SK-N-SH treated with all-trans-retinoic acid at 6 μM for 48 hours (cell line): Measurements from ENCODE around the gene CHST11.

Experiments
- ATAC-seq: fragments of 200-7000 bp; cut with Tn5 transposase; 3 replicates; pipeline ENCODE4 v1.9.1; 2020; ENCODE audit warnings: mild to moderate bottlenecking, moderate library complexity
- ARNTL ChIP-seq: fragments of 450-650 bp; formaldehyde crosslinking; IDR thresholded peaks from 2 replicates; pipeline ENCODE4 v1.5.0; 2020; ENCODE audit warnings: low read depth, mild to moderate bottlenecking, moderate library complexity, borderline replicate concordance
- BACH2 ChIP-seq: fragments of 250-450 bp; sonication (Bioruptor Pico); IDR thresholded peaks from 2 replicates; pipeline ENCODE4 v1.9.0; 2021; ENCODE audit warnings: mild to moderate bottlenecking, borderline replicate concordance
- CSDC2 ChIP-seq: fragments of 250-450 bp; sonication (Bioruptor Pico); IDR thresholded peaks from 2 replicates; pipeline ENCODE4 v1.5.0; 2020; ENCODE audit warnings: mild to moderate bottlenecking, moderate library complexity
- ESRRG ChIP-seq: fragments of 250-450 bp; sonication (Bioruptor Pico); IDR thresholded peaks from 2 replicates; pipeline ENCODE4 v1.6.1; 2021; ENCODE audit warnings: mild to moderate bottlenecking
- GLIS3 ChIP-seq: fragments of 250-450 bp; sonication (Bioruptor Pico); IDR thresholded peaks from 2 replicates; pipeline ENCODE4 v1.5.0; 2020; ENCODE audit warnings: mild to moderate bottlenecking, moderate library complexity
- ISL1 ChIP-seq: fragments of 250-450 bp; sonication (Bioruptor Pico); IDR thresholded peaks from 2 replicates; pipeline ENCODE4 v2.1.2; 2022; ENCODE audit warnings: mild to moderate bottlenecking, moderate library complexity
- OSR1 ChIP-seq: fragments of 250-450 bp; sonication (Bioruptor Pico); IDR thresholded peaks from 2 replicates; pipeline ENCODE4 v1.8.0; 2022; ENCODE audit warnings: moderate library complexity, mild to moderate bottlenecking, inconsistent platforms
- POU6F1 ChIP-seq: fragments of 250-450 bp; sonication (Bioruptor Pico); IDR thresholded peaks from 2 replicates; pipeline ENCODE4 v1.8.0; 2021; ENCODE audit warnings: low read depth, mild to moderate bottlenecking, moderate library complexity, borderline replicate concordance
- PPARA ChIP-seq: fragments of 250-450 bp; sonication (Bioruptor Pico); IDR thresholded peaks from 2 replicates; pipeline ENCODE4 v1.5.0; 2020; ENCODE audit warnings: mild to moderate bottlenecking, borderline replicate concordance
- RARB ChIP-seq: fragments of 250-450 bp; sonication (Bioruptor Pico); IDR thresholded peaks from 2 replicates; pipeline ENCODE4 v1.8.0; 2021; ENCODE audit warnings: mild to moderate bottlenecking, moderate library complexity
- SNAI2 ChIP-seq: fragments of 250-450 bp; sonication (Bioruptor Pico); IDR thresholded peaks from 2 replicates; pipeline ENCODE4 v1.5.0; 2020; ENCODE audit warnings: mild to moderate bottlenecking, moderate library complexity
- TCF4 ChIP-seq: fragments of 250-450 bp; sonication (Bioruptor Pico); IDR thresholded peaks from 2 replicates; pipeline ENCODE4 v1.8.0; 2021; ENCODE audit warnings: mild to moderate bottlenecking, moderate library complexity, borderline replicate concordance
- ZC3H10 ChIP-seq: fragments of 250-450 bp; sonication (Bioruptor Pico); IDR thresholded peaks from 2 replicates; pipeline ENCODE4 v1.5.1; 2021; ENCODE audit warnings: mild to moderate bottlenecking, moderate library complexity
- ZFP3 ChIP-seq: fragments of 250-450 bp; sonication (Bioruptor Pico); IDR thresholded peaks from 2 replicates; pipeline ENCODE4 v1.5.0; 2020; ENCODE audit warnings: mild to moderate bottlenecking, moderate library complexity
- ZFP30 ChIP-seq: fragments of 450-650 bp; formaldehyde crosslinking; IDR thresholded peaks from 2 replicates; pipeline ENCODE4 v1.5.0; 2022; ENCODE audit warnings: mild to moderate bottlenecking, moderate library complexity
- ZNF565 ChIP-seq: fragments of 450-650 bp; formaldehyde crosslinking; conservative IDR thresholded peaks from 2 replicates; pipeline ENCODE4 v1.5.0; 2020; ENCODE audit warnings: low read depth, mild to moderate bottlenecking, moderate library complexity
- ZNF70 ChIP-seq: fragments of 450-650 bp; formaldehyde crosslinking; IDR thresholded peaks from 2 replicates; pipeline ENCODE4 v1.5.0; 2020; ENCODE audit warnings: mild to moderate bottlenecking, moderate library complexity
- ZNF8 ChIP-seq: fragments of 450-650 bp; formaldehyde crosslinking; IDR thresholded peaks from 2 replicates; pipeline ENCODE4 v1.5.0; 2020; ENCODE audit warnings: mild to moderate bottlenecking, moderate library complexity
- TF ChIP-seq, protein P1 (sequence below): fragments of 250-450 bp; sonication (Bioruptor Pico); IDR thresholded peaks from 2 replicates; pipeline ENCODE4 v1.5.0; 2020; ENCODE audit warnings: mild to moderate bottlenecking, moderate library complexity
- TF ChIP-seq, protein P2 (sequence below): fragments of 250-450 bp; sonication (Bioruptor Pico); IDR thresholded peaks from 2 replicates; pipeline ENCODE4 v1.8.0; 2020; ENCODE audit warnings: mild to moderate bottlenecking, moderate library complexity, borderline replicate concordance
- TF ChIP-seq, protein P3 (sequence below): fragments of 250-450 bp; sonication (Bioruptor Pico); IDR thresholded peaks from 2 replicates; pipeline ENCODE4 v1.5.1; 2021; ENCODE audit warnings: mild to moderate bottlenecking, moderate library complexity
- TF ChIP-seq, protein P4 (sequence below): fragments of 250-450 bp; sonication (Bioruptor Pico); IDR thresholded peaks from 2 replicates; pipeline ENCODE4 v1.5.1; 2020; ENCODE audit warnings: low read depth, mild to moderate bottlenecking, moderate library complexity

Gene CHST11

GRCh38 chr12:104752881-104753280 lies 296.1 kb downstream of the CHST11 start:
- no peak for ATAC-seq
- TF ChIP-seq ARNTL (CRISPR knock-in tag) (no peak), OSR1 (CRISPR knock-in tag) (no peak), ZNF70 (CRISPR knock-in tag) (no peak), SNAI2 (CRISPR knock-in tag) (no peak), GLIS3 (CRISPR knock-in tag) (no peak), PPARA (CRISPR knock-in tag) (no peak), ZC3H10 (CRISPR knock-in tag) (no peak), RARB (no peak), ISL1 (CRISPR knock-in tag) (no peak), TCF4 (CRISPR knock-in tag) (no peak), ZNF565 (CRISPR knock-in tag) (no peak), ZFP30 (no peak), BACH2 (CRISPR knock-in tag) (no peak), ZFP3 (CRISPR knock-in tag) (no peak)
- TF ChIP-seq, protein P1, sequence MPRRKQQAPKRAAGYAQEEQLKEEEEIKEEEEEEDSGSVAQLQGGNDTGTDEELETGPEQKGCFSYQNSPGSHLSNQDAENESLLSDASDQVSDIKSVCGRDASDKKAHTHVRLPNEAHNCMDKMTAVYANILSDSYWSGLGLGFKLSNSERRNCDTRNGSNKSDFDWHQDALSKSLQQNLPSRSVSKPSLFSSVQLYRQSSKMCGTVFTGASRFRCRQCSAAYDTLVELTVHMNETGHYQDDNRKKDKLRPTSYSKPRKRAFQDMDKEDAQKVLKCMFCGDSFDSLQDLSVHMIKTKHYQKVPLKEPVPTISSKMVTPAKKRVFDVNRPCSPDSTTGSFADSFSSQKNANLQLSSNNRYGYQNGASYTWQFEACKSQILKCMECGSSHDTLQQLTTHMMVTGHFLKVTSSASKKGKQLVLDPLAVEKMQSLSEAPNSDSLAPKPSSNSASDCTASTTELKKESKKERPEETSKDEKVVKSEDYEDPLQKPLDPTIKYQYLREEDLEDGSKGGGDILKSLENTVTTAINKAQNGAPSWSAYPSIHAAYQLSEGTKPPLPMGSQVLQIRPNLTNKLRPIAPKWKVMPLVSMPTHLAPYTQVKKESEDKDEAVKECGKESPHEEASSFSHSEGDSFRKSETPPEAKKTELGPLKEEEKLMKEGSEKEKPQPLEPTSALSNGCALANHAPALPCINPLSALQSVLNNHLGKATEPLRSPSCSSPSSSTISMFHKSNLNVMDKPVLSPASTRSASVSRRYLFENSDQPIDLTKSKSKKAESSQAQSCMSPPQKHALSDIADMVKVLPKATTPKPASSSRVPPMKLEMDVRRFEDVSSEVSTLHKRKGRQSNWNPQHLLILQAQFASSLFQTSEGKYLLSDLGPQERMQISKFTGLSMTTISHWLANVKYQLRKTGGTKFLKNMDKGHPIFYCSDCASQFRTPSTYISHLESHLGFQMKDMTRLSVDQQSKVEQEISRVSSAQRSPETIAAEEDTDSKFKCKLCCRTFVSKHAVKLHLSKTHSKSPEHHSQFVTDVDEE (CRISPR knock-in tag) = no peak
- TF ChIP-seq, protein P2, sequence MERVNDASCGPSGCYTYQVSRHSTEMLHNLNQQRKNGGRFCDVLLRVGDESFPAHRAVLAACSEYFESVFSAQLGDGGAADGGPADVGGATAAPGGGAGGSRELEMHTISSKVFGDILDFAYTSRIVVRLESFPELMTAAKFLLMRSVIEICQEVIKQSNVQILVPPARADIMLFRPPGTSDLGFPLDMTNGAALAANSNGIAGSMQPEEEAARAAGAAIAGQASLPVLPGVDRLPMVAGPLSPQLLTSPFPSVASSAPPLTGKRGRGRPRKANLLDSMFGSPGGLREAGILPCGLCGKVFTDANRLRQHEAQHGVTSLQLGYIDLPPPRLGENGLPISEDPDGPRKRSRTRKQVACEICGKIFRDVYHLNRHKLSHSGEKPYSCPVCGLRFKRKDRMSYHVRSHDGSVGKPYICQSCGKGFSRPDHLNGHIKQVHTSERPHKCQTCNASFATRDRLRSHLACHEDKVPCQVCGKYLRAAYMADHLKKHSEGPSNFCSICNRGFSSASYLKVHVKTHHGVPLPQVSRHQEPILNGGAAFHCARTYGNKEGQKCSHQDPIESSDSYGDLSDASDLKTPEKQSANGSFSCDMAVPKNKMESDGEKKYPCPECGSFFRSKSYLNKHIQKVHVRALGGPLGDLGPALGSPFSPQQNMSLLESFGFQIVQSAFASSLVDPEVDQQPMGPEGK (CRISPR knock-in tag) = no peak

DNA sequence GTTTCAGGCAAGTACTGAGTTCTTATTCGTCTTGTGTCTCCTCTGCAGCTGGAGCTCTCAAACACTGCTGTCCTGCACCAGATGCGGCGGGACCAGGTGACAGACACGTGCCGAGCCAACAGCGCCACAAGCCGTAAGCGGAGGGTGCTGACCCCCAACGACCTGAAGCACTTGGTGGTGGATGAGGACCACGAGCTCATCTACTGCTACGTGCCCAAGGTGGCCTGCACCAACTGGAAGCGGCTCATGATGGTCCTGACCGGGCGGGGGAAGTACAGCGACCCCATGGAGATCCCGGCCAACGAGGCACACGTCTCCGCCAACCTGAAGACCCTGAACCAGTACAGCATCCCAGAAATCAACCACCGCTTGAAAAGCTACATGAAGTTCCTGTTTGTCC lies 300.2 kb downstream of the CHST11 start:
- no peak for ATAC-seq
- TF ChIP-seq ZNF8 = no peak
- TF ChIP-seq, protein P3, sequence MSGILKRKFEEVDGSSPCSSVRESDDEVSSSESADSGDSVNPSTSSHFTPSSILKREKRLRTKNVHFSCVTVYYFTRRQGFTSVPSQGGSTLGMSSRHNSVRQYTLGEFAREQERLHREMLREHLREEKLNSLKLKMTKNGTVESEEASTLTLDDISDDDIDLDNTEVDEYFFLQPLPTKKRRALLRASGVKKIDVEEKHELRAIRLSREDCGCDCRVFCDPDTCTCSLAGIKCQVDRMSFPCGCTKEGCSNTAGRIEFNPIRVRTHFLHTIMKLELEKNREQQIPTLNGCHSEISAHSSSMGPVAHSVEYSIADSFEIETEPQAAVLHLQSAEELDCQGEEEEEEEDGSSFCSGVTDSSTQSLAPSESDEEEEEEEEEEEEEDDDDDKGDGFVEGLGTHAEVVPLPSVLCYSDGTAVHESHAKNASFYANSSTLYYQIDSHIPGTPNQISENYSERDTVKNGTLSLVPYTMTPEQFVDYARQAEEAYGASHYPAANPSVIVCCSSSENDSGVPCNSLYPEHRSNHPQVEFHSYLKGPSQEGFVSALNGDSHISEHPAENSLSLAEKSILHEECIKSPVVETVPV = no peak
- no peak for TF ChIP-seq ZFP30
- no peak for TF ChIP-seq CSDC2 (CRISPR knock-in tag)
- no peak for TF ChIP-seq ZNF565 (CRISPR knock-in tag)
- no peak for TF ChIP-seq OSR1 (CRISPR knock-in tag)
- no peak for TF ChIP-seq ZC3H10 (CRISPR knock-in tag)
- no peak for TF ChIP-seq SNAI2 (CRISPR knock-in tag)
- TF ChIP-seq PPARA (CRISPR knock-in tag) = no peak
- no peak for TF ChIP-seq POU6F1 (CRISPR knock-in tag)
- TF ChIP-seq, protein P4, sequence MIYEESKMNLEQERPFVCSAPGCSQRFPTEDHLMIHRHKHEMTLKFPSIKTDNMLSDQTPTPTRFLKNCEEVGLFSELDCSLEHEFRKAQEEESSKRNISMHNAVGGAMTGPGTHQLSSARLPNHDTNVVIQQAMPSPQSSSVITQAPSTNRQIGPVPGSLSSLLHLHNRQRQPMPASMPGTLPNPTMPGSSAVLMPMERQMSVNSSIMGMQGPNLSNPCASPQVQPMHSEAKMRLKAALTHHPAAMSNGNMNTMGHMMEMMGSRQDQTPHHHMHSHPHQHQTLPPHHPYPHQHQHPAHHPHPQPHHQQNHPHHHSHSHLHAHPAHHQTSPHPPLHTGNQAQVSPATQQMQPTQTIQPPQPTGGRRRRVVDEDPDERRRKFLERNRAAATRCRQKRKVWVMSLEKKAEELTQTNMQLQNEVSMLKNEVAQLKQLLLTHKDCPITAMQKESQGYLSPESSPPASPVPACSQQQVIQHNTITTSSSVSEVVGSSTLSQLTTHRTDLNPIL (CRISPR knock-in tag) = no peak
- TF ChIP-seq, all 23 proteins: peak for 0

DNA sequence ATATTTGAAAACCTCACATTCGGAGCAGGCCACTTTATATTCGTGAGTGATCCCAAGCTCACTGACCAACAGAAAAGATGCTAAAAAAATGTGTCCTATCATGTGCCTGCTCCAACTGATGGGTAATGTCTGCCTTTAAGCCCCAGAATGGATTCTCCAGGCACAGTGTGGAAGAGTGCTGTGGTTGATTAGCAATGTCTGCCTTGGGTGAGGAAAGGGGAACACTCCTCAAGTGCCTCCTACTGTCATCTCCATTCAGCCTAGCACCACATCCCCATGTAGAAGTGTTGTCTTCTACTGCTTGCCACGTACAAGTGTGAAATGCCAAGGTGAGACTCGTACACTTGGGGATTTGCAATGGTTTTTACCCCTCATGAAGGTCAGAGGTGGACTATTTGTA lies 302.0 kb downstream of the CHST11 start:
- no peak for TF ChIP-seq RARB
- no peak for TF ChIP-seq ZC3H10 (CRISPR knock-in tag)
- TF ChIP-seq, protein P2 (CRISPR knock-in tag) = no peak
- TF ChIP-seq ZFP30 = no peak
- TF ChIP-seq CSDC2 (CRISPR knock-in tag) = no peak
- TF ChIP-seq, protein P1 (CRISPR knock-in tag) = no peak
- no peak for TF ChIP-seq TCF4 (CRISPR knock-in tag)
- TF ChIP-seq, protein P4 (CRISPR knock-in tag) = no peak
- TF ChIP-seq ESRRG (CRISPR knock-in tag) = no peak
- no peak for TF ChIP-seq OSR1 (CRISPR knock-in tag)
- no peak for TF ChIP-seq ZNF8
- no peak for ATAC-seq
